22Rv1 (cell line): ENCODE results near the gene FBXL16.
"Not testable (repeated sequence)": the region's sequence is repeated elsewhere in the genome, so short reads cannot be mapped to it uniquely, and the experiment has no call there.

ENCODE experiments used
- H3K27ac ChIP-seq: fragments of 450-650 bp; 2 replicates; pipeline ENCODE4 v1.5.1; 2017
- ZFX ChIP-seq: fragments of 450-650 bp; IDR thresholded peaks from 2 replicates; pipeline ENCODE4 v1.6.1; 2017; ENCODE audit warnings: antibody characterized with exemption, borderline replicate concordance
- TF ChIP-seq, protein P1 (sequence below): fragments of 450-650 bp; IDR thresholded peaks from 2 replicates; pipeline ENCODE4 v1.5.1; 2017; ENCODE audit warnings: mild to moderate bottlenecking

FBXL16 gene

DNA sequence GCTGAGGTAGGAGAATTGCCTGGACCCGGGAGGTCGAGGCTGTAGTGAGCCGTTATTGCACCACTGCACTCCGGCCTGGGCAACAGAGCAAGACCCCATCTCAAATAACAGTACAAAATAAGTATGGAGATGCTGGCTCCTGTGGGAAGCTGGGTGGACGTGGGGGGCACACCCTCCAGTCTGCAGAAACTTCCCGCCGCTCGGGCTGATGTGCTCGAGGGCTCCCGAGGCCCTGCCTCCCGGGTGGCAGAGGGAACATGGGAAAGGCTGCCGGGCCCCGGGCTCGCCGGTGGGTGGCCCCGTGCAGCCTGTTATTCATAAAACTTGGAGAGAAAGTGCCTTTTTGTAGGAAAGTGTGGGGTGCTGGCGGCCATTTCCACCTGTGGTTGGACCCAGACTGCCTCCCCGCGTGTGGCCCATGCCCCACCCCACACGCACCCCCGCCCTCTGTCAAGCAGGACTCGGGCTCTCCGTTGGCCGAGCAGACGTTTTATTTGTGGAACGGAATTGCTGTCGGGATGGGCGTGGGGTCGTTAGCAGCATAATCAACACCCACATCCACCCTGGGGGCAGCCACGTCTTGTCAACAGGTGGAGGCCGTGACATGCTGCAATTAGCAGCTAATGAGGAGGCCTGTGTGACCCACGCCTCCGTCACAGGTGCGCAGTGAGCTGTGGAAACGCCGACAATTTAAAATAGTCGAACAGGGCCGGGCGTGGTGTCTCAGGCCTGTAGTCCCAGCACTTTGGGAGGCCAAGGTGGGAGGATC lies 42.6 kb upstream of the FBXL16 start:
- no peak overlapping the region for H3K27ac ChIP-seq

GRCh38 chr16:746637-747036 lies 41.0 kb upstream of the FBXL16 start:
- TF ChIP-seq, protein P1, sequence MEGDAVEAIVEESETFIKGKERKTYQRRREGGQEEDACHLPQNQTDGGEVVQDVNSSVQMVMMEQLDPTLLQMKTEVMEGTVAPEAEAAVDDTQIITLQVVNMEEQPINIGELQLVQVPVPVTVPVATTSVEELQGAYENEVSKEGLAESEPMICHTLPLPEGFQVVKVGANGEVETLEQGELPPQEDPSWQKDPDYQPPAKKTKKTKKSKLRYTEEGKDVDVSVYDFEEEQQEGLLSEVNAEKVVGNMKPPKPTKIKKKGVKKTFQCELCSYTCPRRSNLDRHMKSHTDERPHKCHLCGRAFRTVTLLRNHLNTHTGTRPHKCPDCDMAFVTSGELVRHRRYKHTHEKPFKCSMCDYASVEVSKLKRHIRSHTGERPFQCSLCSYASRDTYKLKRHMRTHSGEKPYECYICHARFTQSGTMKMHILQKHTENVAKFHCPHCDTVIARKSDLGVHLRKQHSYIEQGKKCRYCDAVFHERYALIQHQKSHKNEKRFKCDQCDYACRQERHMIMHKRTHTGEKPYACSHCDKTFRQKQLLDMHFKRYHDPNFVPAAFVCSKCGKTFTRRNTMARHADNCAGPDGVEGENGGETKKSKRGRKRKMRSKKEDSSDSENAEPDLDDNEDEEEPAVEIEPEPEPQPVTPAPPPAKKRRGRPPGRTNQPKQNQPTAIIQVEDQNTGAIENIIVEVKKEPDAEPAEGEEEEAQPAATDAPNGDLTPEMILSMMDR: no peak
- TF ChIP-seq ZFX: no peak

More for the DNA sequence above, 42.6 kb upstream of the FBXL16 start:
- no peak for TF ChIP-seq ZFX
- TF ChIP-seq, protein P1: no peak

DNA sequence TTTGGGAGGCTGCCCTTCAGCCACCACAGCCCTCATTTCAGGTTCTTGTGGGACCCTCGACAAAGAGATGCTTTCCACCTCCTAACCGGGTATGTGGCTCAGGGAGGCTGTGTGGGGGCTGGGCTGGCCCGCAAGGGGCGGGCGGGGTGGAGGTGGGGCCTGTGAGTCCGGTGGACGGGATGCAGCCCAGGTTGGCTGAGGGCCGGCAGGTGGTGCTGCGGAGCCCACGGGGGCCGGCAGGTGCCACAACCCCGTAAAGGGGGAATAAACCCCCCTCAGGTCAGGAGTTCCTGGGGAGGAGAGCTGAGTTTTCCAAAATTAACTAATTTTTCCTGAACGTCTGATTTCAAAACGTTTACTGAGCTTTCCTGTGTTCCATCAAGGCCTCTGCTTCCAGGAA lies 40.1 kb upstream of the FBXL16 start:
- no peak overlapping the region for H3K27ac ChIP-seq
- TF ChIP-seq, protein P1: peak; percentile 72
- no peak for TF ChIP-seq ZFX

More at GRCh38 chr16:746637-747036, 41.0 kb upstream of the FBXL16 start:
- no peak overlapping the region for H3K27ac ChIP-seq

- TF ChIP-seq, protein P1: peak; percentile 13; the same call in 1 of the 2 replicates
- TF ChIP-seq ZFX: no peak
Measured at GRCh38 chr16:743794-744500, 38.3 kb upstream of the FBXL16 start.

GRCh38 chr16:742894-743293 lies 37.3 kb upstream of the FBXL16 start:
- not testable (repeated sequence) for H3K27ac ChIP-seq

More at GRCh38 chr16:743794-744500, 38.3 kb upstream of the FBXL16 start:
- H3K27ac ChIP-seq: no peak overlapping the region

- peak overlapping the region; percentile 96 for H3K27ac ChIP-seq
- TF ChIP-seq ZFX: no peak
- TF ChIP-seq, protein P1: no peak
Measured at GRCh38 chr16:741986-742629, 36.5 kb upstream of the FBXL16 start.

DNA sequence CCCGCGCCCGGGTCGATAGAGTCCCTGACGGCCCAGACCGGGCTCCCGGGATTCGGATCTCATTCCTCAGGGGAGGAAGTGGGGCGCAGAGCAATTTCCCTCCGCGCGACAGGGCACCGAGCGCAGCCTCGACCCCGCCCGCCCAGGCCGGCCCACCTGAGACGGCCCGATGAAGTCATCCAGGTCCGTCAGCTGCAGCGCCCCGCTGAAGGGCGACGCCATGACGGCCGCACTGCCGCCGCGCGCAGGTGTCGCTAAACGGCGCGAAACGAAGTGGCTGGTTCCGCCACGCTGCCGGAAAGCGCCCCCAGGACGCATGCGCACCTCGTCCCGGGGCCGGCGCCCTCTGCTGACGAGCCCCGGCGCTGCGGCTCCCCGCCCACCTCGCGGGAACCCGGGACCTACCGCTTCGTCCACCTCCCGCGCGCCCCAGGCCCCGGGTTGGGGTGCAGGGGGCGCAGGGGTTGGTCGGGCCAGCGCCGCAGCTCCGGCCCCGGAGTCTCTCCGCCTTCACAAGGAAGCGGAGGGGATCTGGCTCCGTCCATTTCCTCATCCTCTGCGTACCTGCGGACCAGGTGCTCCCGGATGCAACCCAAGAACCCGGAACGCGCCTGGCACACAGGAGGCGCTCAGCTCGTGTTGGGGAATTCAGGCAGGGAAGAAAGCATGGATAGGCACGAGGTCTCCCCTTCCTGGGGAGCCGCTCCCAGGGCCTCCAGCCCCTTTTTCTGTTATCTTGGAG lies 35.3 kb upstream of the FBXL16 start, which contains the start of gene CIAO3:
Gene CIAO3, minus strand, starts transcription at position 234 of the 742 bp plus-strand sequence. Its CDS starts 12 bp downstream, at position 222.
- H3K27ac ChIP-seq: peak within 1 kb of the TSS; percentile 96
- TF ChIP-seq, protein P1: peak; percentile 96
- no peak for TF ChIP-seq ZFX
